ENCODE data around the gene C1QTNF1. TPM values are rescaled to one million over a fixed set of nuclear protein-coding genes. Genes with fewer than 3 reads are reported as not detected.

C1QTNF1 gene
- total RNA-seq, 3 donors from 2014 or later (not counting 1 experiment from before 2014, with no cell fraction given) = 0.20 to 0.28 TPM; not detected in 1

DNA sequence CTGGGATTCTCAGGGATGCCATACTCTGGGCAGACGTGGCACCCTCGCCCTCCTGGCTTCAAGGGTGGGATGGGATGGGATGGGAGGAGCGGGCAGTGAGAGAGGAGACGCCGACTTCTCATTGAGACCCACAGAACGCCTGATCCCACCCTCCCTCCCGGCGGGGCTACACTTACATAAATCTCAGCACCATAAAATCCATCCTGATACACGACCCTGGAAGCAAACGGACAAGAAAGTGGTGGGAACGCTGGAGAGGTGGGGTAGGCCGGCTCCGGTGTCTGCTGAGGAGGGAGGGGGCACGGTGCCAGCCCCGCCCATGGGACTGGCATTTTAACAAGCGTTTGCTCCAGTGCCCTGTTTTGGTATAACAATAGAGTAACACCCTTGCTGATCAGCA, 72.5 kb downstream of the C1QTNF1 start:
- Histone ChIP-seq H3K4me3 (ENCODE audit: low read length) (no peak overlapping the region), H3K9me3 (ENCODE audit: control insufficient read depth, insufficient read depth, low read length) (no peaks in the 10 kb centered on the region), H3K27me3 (ENCODE audit: control insufficient read depth, insufficient read depth, low read length) (peaks cover 6% of the 10 kb centered on the region), H3K36me3 (ENCODE audit: control insufficient read depth, insufficient read depth, low read length) (no peaks in the 10 kb centered on the region), H3K4me1 (ENCODE audit: control insufficient read depth, insufficient read depth, low read length) (peaks cover 16% of the 10 kb centered on the region), H3K27ac (ENCODE audit: low read length) (no peak overlapping the region)
- Mint-ChIP-seq H3K4me1 (peaks cover 16 to 34% of the 10 kb centered on the region in 2 donors), H3K27me3 (ENCODE audit: low read depth in 2 of 2) (peaks cover 10 to 15% of the 10 kb centered on the region in 2 donors), H3K27ac (no peak overlapping the region), H3K36me3 (no peaks in the 10 kb centered on the region), H3K4me3 (no peak overlapping the region), H3K9me3 (no peaks in the 10 kb centered on the region)
- 62% methylated on average over 10 of the region's 16 CpGs for WGBS (ENCODE audit: insufficient coverage)
- DNase-seq (no peak), ATAC-seq (no peak)
- TF ChIP-seq, protein P1, sequence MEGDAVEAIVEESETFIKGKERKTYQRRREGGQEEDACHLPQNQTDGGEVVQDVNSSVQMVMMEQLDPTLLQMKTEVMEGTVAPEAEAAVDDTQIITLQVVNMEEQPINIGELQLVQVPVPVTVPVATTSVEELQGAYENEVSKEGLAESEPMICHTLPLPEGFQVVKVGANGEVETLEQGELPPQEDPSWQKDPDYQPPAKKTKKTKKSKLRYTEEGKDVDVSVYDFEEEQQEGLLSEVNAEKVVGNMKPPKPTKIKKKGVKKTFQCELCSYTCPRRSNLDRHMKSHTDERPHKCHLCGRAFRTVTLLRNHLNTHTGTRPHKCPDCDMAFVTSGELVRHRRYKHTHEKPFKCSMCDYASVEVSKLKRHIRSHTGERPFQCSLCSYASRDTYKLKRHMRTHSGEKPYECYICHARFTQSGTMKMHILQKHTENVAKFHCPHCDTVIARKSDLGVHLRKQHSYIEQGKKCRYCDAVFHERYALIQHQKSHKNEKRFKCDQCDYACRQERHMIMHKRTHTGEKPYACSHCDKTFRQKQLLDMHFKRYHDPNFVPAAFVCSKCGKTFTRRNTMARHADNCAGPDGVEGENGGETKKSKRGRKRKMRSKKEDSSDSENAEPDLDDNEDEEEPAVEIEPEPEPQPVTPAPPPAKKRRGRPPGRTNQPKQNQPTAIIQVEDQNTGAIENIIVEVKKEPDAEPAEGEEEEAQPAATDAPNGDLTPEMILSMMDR (IDR thresholded peaks at IDR 0.05) = no peak
- intact Hi-C loops (cut with micrococcal nuclease) = no loop called here

GRCh38 chr17:79097226-79098055, 73.5 kb downstream of the C1QTNF1 start:
- Histone ChIP-seq H3K27ac (ENCODE audit: low read length) (no peak overlapping the region), H3K27me3 (ENCODE audit: control insufficient read depth, insufficient read depth, low read length) (peaks cover 6% of the 10 kb centered on the region), H3K36me3 (ENCODE audit: control insufficient read depth, insufficient read depth, low read length) (no peaks in the 10 kb centered on the region), H3K4me1 (ENCODE audit: control insufficient read depth, insufficient read depth, low read length) (peaks cover 16% of the 10 kb centered on the region), H3K9me3 (ENCODE audit: control insufficient read depth, insufficient read depth, low read length) (no peaks in the 10 kb centered on the region), H3K4me3 (ENCODE audit: low read length) (no peak overlapping the region)
- DNase-seq (peak in 1 of 2 donors; percentile 24), ATAC-seq (no peak)
- TF ChIP-seq, protein P1 (IDR thresholded peaks at IDR 0.05) = no peak
- Mint-ChIP-seq H3K27me3 (ENCODE audit: low read depth in 2 of 2) (peaks cover 10 to 12% of the 10 kb centered on the region in 2 donors), H3K4me1 (peaks cover 11 to 29% of the 10 kb centered on the region in 2 donors), H3K9me3 (no peaks in the 10 kb centered on the region), H3K36me3 (no peaks in the 10 kb centered on the region), H3K4me3 (no peak overlapping the region), H3K27ac (no peak overlapping the region)
- WGBS (ENCODE audit: insufficient coverage) = 17% methylated on average over 42 of the region's 52 CpGs
- intact Hi-C loops (cut with micrococcal nuclease) = no loop called here

GRCh38 chr17:79098282-79098867, 74.4 kb downstream of the C1QTNF1 start:
- Histone ChIP-seq H3K4me1 (ENCODE audit: control insufficient read depth, insufficient read depth, low read length) (peaks cover 8% of the 10 kb centered on the region), H3K36me3 (ENCODE audit: control insufficient read depth, insufficient read depth, low read length) (no peaks in the 10 kb centered on the region), H3K27me3 (ENCODE audit: control insufficient read depth, insufficient read depth, low read length) (peaks cover 6% of the 10 kb centered on the region), H3K4me3 (ENCODE audit: low read length) (no peak overlapping the region), H3K9me3 (ENCODE audit: control insufficient read depth, insufficient read depth, low read length) (no peaks in the 10 kb centered on the region), H3K27ac (ENCODE audit: low read length) (no peak overlapping the region)
- Mint-ChIP-seq H3K27ac (no peak overlapping the region), H3K27me3 (ENCODE audit: low read depth in 2 of 2) (peaks cover 10 to 11% of the 10 kb centered on the region in 2 donors), H3K9me3 (no peaks in the 10 kb centered on the region), H3K4me1 (peaks cover 4 to 19% of the 10 kb centered on the region in 2 donors), H3K36me3 (no peaks in the 10 kb centered on the region), H3K4me3 (no peak overlapping the region)
- no peak for ATAC-seq
- WGBS (ENCODE audit: insufficient coverage) = 65% methylated on average over 13 of the region's 16 CpGs
- no peak for DNase-seq
- intact Hi-C loops (cut with micrococcal nuclease) = no loop called here
- TF ChIP-seq, protein P1 (IDR thresholded peaks at IDR 0.05) = no peak

Other genes with a start within 250 kb of the C1QTNF1 start
- gene CYTH1, start 241.9 kb upstream of the C1QTNF1 start, total RNA-seq = 100 to 1,000 TPM; 437 to 514 (median 457) TPM
- gene USP36, start 183.4 kb upstream of the C1QTNF1 start, total RNA-seq = 100 to 1,000 TPM; 241 to 304 (median 270) TPM
- gene CEP295NL, start 121.0 kb upstream of the C1QTNF1 start, total RNA-seq = 1 to 10 TPM in 2 of 3 donors, under 1 TPM in 1; 0.52 to 2.7 (median 2.1) TPM
- gene TIMP2, start 98.8 kb upstream of the C1QTNF1 start, total RNA-seq = 1 to 10 TPM; 3.6 to 8.2 (median 7.1) TPM
- gene LGALS3BP, start 44.2 kb upstream of the C1QTNF1 start, total RNA-seq = 1 to 10 TPM; 4.2 to 8.8 (median 4.2) TPM
- gene CANT1, start 14.4 kb upstream of the C1QTNF1 start, total RNA-seq = 10 to 100 TPM; 40.0 to 58.8 (median 53.4) TPM
- gene ENGASE, start 50.7 kb downstream of the C1QTNF1 start, total RNA-seq = 10 to 100 TPM; 56.0 to 86.4 (median 56.9) TPM